GM21825 (cell line): Measurements from ENCODE around the gene CPNE6.
A peak's percentile ranks its signal among the peaks of the same experiment; 100 is the strongest.
"Not testable (repeated sequence)": the region's sequence is repeated elsewhere in the genome, so short reads cannot be mapped to it uniquely, and the experiment has no call there.

Experiments used
- ATAC-seq: cut with Tn5 transposase; IDR thresholded peaks from one replicate; pipeline ENCODE4 v1.9.1; 2021; ENCODE audit warnings: mild to moderate bottlenecking, moderate library complexity; ENCODE audit not compliant: unreplicated experiment

The CPNE6 gene

DNA sequence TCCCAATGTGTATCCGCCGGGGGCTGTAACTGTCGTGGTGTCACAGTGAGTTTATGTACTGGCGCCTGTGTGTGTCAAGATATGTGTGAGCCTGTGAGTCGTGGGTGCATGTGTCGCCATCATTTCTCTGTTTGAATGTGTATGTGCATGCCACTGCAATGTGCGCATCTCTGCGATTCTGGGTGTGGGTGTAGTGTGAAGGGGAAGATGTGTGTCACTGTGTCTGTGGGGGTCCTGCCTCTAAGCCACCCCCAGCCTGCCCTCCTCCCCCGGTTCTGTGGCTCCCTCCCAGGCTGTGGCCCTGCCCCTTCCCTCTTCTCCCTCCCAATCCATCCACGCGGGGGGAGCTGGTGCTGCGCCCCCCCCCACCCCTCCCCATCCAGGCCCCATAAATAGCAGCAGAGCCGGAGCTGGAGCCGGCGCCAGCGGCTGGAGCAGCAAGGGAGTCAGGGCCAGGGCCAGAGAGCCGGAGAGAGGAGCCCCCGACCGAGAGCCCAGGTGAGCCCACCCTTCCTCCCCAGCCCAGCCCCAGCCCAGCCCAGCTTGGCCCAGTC lies at the start of gene CPNE6:
Gene CPNE6, plus strand, starts transcription at position 419 of the 554 bp plus-strand sequence. CDS start 1,375 bp downstream, outside the sequence.
- ATAC-seq = no peak

DNA sequence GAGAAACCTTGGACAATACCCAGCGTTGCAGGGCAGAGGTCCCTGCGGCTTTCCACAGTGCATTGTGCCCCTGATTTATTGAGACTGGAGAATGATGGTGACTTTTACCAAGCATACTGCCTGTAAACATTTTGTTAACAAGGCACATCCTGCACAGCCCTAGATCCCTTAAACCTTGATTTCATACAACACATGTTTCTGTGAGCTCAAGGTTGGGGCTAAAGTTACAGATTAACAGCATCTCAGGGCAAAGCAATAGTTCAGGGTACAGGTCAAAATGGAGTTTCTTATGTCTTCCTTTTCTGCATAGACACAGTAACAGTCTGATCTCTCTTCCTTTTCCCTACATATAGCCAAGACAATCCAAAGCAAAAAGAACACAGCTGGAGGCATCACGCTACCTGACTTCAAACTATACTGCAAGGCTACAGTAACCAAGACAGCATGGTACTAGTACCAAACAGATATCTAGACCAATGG lies 46.4 kb upstream of the CPNE6 start:
- not testable (repeated sequence) for ATAC-seq

DNA sequence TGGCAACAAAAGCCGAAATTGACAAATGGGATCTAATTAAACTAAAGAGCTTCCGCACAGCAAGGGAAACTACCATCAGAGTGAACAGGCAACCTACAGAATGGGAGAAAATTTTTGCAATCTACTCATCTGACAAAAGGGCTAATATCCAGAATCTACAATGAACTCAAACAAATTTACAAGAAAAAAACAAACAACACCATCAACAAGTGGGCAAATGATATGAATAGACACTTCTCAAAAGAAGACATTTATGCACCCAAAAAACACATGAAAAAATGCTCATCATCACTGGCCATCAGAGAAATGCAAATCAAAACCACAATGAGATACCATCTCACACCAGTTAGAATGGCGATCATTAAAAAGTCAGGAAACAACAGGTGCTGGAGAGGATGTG lies 41.7 kb upstream of the CPNE6 start:
- not testable (repeated sequence) for ATAC-seq

DNA sequence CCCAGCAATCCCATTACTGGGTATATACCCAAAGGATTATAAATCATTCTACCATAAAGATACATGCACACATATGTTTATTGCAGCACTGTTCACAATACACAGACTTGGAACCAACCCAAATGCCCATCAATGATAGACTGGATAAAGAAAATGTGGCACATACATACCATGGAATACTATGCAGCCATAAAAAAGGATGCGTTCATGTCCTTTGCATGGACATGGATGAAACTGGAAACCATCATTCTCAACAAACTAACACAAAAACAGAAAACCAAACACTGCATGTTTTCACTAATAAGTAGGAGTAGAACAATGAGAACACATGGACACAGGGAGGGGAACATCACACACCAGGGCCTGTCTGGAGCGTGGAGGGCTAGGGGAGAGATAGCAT lies 40.0 kb upstream of the CPNE6 start:
- not testable (repeated sequence) for ATAC-seq

DNA sequence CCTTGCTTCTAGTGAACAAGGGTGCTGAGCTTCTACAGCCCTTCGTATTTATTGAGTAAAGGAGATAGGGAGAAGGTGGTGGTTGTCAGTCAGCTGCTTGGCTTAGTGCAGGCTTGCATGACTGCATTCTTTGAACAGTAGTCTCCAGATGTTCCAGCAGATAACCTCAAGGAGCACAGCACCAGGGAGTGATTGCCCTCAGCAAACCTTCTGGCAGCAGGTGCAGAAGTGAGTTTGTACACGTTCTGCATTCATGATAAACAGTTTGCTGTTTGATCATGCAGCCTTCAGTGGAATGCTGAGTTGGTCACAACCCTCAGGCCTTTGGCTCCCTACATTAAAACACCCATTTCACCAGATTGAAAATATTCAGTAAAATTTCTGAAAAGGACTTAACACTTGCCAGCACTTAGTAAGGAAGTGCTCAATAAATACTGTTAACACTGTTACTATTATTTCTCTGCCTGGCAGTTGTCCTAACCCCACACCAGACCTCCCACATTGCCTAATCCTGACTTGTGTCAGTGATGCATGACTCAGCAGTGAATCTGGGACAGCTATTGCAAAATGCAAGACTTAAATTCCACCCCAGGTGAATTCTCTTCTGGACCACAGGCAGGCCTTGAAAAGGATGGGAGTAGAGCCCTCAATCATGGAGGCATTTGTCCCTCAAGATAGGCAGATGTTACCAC lies 38.5 kb upstream of the CPNE6 start:
- ATAC-seq = no peak

DNA sequence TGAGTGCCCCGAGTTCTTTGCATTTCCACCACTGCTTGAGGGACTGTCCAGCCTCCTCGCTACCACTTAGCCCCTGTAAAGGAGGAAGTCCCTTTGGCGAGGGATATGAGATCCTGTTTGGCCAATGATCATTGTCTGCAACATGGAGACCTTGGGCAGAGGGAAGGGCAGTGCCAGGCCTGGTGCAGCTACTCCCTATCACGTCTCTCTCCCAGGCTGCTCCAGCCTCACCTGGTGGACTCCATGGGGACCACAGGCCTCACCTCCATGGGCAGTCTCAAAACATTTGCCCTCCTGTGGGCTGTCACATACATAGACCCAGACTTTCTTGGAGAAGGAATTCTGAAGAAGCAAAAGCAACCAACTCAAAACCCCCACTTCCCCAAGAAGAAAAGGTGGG lies 35.6 kb upstream of the CPNE6 start:
- peak; percentile 22 for ATAC-seq

DNA sequence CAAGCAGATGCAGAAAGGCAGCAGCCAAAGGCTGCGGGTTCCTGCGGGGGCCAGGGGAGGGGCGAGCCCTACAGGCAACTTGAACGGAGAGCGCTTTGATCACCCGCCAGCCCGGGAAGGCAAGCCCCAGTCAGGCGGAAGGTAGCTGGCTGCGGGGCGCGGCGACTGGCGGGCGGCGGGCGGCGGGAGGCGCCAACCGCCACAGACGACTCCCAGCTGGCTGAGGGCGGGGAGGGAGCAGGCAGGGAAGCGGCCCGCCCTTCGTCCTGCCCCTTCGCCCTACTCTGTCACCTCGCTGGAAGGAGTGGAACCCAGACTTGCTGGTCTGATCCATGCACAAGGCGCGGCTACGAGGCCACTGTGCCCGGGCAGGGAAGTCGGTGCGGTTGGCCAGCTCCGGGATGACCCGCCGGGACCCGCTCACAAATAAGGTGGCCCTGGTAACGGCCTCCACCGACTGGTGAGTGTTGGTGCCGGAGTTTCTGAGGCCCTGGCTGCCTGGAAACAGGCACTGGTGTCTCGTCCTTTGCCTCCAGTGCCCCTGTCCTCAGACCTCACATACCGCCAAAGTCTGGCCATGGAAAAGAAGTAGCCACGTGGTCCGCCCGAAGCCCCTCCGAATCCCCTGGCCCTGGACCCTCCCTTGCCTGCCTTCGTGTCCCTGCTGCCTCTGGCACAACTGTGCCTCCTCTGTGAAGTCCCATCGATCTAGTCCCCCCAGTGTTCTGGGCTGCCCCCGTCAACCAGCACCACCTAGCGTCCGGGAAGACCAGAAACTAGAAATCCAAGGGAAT lies 35.0 kb upstream of the CPNE6 start:
- peak; percentile 60 for ATAC-seq

DNA sequence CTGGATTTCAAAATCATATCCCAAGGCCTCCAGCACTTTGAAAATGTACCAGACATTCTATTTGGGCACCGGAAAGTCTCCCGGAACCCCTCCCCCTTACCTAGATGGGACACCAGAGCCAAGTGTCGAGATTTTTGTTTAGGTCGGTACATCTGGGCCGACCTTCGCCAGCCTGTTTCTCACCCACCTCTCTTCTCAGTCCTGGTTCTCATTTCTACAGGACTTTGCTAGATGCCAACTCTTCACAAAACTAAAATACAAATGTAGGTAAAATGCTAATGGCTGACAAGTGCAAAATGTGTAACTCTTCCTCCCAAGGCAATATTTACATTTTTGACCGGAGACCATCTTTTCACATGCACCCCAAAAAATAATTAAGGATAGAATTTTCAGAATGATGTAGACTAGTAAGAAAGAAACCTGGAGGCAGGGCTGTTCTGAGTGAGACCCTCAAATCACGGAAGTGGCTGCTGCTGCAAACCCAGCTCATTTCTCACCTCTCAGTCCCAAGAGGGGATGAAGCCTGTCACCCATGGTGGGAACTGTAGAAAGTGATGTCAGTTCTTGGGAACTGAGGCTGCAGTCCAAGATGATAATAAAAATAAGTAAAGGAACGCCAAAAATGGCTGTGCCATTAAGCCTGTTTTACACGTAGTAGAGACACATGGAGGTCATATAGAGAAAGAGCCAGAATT lies 34.3 kb upstream of the CPNE6 start:
- peak; percentile 12 for ATAC-seq

DNA sequence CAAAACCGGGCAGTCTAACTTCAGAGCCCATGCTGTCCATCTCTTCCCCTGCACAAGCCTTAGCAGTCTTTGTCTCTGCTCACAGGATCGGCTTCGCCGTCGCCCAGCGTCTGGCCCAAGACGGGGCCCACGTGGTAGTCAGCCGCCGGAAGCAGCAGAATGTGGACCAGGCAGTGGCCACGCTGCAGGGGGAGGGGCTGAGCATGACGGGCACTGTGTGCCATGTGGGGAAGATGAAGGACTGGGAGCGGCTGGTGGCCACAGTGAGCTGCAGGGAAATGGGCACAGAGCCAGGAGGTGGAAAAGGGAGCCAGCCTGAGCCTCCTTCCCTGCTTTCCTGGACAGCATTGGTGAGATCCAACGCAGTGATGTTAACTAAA lies 33.7 kb upstream of the CPNE6 start:
- no peak for ATAC-seq

DNA sequence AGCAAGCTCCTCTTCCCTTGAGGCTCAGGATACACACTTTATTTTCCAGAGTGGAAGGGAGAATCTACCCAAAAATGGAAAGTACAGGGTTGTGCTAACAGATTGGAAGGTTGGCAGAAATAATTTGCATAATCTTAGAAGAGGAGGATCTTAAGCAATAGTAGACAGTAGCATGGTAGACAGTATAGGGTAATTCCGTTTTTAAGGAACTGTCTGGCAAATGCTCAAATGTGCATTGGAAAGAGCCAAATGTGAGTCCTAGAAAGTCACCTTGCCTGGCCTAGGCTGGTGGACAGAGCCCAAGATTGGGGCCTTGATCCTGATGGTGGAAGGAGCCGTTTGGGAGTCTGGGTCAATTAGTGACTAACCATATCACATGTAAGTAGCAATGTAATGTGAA lies 32.7 kb upstream of the CPNE6 start:
- no peak for ATAC-seq

DNA sequence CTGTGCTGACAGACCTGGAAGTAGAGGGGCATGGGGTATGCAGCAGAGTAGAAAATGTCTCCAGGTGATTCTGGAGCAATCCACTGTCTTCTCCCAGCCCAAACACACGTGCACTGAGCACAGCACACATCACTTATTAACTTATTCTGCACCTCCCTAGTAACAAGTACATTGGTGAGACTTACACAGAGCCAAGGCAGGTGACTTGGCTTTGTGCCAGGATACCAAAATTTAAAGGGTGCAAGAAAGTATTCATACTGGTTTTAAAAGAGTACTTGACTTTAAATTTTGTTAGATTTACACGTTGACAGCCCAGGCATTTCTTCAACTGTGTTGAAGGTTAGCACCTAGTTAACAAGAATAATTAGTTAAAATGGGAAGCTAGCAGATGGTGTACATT lies 30.7 kb upstream of the CPNE6 start:
- ATAC-seq = no peak

DNA sequence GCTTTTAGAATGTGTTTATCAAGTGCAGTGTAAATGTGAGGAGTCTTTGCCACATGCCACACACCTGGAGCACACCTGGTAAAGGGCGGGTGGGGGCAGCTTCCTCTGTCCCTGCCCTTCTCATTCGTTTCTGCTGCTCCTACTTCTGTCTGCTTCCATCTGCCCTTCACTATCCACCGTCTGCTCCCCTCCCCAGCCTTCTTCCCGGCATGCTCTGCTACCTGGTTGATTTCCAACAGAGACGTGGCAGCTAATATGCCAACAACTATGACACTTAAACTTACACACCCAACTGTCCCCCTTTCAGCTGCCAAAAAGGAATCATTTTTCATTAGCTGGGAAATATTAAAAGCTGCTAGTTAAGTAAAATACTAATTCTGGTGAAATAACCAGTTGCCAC lies 28.6 kb upstream of the CPNE6 start:
- ATAC-seq = no peak

DNA sequence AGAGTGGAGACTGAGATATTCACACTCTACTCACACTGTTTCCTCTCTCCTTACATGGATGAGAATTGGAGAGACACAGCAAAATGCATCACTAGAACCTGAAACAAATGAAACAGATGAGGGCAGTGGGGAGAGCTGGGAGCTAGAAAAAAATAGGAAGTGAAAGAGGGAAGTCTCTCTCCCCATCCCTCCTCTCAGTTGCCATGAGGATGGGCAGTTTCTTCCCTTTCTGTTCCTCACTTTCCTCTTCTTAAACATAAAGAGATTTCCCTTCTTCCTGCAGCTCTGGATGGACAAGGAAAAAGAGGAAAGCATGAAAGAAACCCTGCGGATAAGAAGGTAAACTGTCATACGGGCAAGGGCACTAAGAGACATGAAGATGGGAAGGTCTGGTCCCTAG lies 22.4 kb upstream of the CPNE6 start:
- ATAC-seq = not testable (repeated sequence)

DNA sequence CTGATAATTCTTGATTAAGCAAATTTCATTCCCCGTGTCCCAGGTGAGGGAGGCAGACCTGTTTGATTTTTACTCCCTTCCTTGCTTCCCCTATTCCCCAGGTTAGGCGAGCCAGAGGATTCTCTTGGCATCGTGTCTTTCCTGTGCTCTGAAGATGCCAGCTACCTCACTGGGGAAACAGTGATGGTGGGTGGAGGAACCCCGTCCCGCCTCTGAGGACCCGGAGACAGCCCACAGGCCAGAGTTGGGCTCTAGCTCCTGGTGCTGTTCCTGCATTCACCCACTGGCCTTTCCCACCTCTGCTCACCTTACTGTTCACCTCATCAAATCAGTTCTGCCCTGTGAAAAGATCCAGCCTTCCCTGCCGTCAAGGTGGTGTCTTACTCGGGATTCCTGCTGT lies 20.6 kb upstream of the CPNE6 start:
- not testable (repeated sequence) for ATAC-seq

DNA sequence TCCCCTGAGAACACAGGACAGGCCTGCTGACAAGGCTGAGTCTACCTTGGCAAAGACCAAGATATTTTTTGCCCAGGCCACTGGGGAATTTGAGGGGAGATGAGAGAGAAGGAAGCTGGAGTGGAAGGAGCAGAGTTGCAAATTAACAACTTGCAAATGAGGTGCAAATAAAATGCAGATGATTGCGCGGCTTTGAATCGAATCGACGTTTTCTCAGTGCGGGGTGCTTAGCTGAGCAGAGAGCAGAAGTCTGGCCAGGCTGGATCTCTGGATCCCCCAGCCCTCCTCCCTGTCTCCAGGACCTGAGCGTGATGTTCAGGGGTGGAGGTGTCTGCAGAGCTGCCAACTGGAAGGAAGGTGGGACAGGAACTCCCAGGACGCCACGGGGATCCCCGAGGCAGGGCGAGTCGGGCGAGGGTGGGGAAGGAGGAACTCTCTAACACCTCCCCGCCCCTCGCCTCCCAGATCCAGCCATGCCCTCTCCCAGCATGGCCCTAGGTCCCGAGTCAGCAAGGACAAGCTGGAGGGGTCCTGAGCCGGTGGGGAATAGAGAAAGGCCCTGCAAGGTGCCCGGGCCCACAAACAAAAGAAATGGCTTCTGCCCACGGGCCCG lies 20.1 kb upstream of the CPNE6 start:
- peak; percentile 9 for ATAC-seq

DNA sequence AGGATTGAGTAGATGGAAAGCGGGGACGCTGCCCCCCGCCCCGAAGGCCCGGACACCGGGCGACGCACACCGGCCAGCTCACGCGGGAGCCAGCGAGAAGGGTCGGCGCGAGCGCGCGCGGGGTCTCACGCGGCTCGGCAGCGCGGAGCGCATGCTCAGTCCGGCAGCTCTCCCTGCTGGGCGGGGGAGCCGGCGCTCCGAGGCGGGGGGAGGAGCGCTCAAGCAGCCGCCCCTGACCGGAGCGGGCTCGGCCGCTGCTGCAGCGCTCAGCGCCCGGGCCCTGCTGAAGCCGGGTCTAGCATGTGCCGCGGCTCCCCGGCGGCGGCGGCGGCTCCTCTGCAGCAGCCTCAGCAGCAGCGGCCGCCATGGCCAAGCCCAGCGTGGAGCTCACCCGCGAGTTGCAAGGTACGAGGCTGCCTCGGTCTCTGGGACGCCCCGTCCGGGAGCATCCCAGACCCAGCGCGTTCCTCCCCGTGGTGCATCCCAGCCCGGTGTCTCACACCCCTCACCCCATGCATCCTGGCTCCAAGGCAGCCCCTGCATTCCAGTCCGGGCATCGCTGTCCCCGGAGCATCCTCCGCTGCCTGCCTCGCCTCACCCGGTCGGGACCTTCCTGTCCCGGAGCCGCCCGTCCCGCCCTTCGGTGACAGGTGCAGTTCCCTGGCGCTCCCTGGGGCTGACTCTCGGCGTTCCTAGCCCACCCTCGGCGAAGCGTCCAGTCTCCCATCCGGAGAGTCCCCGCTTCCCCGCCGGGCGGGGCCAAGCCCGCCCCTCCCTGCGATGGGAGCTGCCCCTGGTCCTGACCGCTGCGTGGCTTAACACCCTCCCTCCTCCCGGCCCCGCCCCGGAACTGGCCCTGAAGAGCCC lies 19.3 kb upstream of the CPNE6 start, which contains the start of gene CARMIL3:
Gene CARMIL3, plus strand, starts transcription at position 221 of the 867 bp plus-strand sequence. Its CDS starts 145 bp downstream, at position 366.
- ATAC-seq = peak; percentile 73

DNA sequence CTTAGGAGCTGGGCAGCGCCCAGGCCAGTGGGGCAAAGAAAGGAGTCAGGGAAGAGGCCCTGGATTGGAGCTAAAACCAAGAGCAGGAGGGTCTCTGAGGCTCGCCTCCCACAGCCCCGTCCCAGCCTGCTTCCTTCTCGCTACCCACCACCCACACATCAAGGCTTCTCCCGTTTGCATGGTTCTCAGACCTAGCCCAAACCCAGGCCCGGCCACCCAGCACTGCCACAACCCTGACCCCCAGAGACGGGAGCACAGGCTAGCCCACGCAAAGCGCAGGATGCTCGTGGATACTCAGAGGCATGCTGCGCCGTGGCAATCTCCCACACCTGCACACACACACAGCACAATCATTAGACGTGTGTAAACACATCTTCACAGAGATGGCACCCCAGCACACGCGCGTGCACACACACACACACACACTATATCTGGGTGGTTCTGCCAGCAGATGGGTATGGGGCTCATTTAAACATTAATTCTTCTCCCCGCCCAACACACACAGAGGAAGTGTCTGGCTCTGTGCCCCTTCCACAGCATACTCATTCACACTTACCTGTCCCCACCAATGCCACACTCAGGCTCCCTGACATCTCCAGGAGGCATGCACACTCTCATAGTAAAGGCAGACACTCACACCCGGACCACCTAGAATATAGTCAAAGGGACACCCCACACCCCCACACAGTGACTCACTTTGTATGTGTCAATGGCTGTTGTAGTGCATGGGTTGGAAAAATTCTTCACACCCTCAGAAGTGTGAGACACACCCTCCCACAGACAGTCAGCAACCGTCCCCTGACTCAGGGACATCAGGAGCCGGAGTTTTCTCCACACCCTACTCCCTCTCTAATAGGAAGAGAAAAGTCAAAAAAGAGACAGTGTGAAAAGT lies 18.5 kb upstream of the CPNE6 start:
- no peak for ATAC-seq

DNA sequence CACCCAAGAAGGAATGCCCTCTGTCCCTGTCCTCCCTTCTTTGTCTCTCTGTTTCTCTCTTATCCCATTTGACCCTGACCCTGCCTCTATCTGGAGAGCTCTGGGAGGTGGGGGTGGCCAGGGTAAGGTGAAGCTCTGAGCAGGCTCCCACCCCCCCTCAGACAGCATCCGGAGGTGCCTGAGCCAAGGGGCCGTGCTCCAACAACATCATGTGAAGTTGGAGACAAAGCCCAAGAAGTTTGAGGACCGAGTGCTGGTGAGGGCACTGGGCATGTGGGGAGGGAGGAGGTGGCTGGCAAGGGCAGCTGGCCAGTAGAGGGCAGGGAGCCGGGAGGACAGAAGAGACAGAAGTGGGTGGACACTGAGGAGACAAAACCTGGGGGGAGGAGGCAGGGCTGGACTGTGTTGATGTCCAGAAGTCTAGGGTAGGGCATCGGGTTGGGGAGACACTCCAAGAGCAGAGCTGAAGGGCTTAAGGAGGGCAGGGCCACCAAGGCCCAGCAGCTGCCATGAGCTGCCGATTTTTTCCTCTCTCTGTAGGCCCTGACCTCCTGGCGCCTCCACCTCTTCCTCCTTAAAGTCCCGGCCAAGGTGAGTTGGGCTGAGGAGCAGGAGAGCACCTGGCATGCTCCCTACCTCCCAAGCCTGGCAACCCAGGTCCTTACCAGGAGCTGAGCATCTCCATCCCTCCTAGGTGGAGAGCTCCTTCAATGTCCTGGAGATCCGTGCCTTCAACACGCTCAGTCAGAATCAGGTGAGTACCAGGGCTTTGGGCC lies 17.6 kb upstream of the CPNE6 start:
- no peak for ATAC-seq
